Bronchial epithelial cell (primary cell): ENCODE measurements around the gene EXOC3L1. TPM values are rescaled to one million over a fixed set of nuclear protein-coding genes. Genes with fewer than 3 reads are reported as not detected.

Source experiments
- DNase-seq: peaks from one replicate; pipeline ENCODE4 v3.0.0-alpha.2; 2010; ENCODE audit warnings: low read depth
- FAIRE-seq: peaks from 2 replicates; lab custom pipeline; 2011; peaks lifted over from hg19 to GRCh38; lab: Jason Lieb, UNC
- H3K27me3 ChIP-seq: 2 replicates; pipeline ENCODE4 v1.5.1; 2011; ENCODE audit warnings: low read length; ENCODE audit not compliant: control insufficient read depth, insufficient read depth
- H3K36me3 ChIP-seq: 2 replicates; pipeline ENCODE4 v1.5.1; 2011; ENCODE audit warnings: low read length; ENCODE audit not compliant: control insufficient read depth, insufficient read depth
- H3K4me3 ChIP-seq: 2 replicates; pipeline ENCODE4 v1.5.1; 2011; ENCODE audit warnings: mild to moderate bottlenecking, low read depth, low read length, control low read depth
- total RNA-seq: library from RNA; depleted of rRNA; stranded (reverse); fragments of >200 nt; gene quantifications from 2 replicates; pipeline ENCODE4 v1.2.1, GENCODE V29; 2014
- TF ChIP-seq, protein P1 (sequence below): IDR thresholded peaks from 2 replicates; pipeline ENCODE4 v1.5.1; 2011; ENCODE audit warnings: mild to moderate bottlenecking, moderate library complexity, low read length, control low read depth, inconsistent platforms; ENCODE audit not compliant: insufficient read depth, severe bottlenecking

EXOC3L1 gene, protein sequence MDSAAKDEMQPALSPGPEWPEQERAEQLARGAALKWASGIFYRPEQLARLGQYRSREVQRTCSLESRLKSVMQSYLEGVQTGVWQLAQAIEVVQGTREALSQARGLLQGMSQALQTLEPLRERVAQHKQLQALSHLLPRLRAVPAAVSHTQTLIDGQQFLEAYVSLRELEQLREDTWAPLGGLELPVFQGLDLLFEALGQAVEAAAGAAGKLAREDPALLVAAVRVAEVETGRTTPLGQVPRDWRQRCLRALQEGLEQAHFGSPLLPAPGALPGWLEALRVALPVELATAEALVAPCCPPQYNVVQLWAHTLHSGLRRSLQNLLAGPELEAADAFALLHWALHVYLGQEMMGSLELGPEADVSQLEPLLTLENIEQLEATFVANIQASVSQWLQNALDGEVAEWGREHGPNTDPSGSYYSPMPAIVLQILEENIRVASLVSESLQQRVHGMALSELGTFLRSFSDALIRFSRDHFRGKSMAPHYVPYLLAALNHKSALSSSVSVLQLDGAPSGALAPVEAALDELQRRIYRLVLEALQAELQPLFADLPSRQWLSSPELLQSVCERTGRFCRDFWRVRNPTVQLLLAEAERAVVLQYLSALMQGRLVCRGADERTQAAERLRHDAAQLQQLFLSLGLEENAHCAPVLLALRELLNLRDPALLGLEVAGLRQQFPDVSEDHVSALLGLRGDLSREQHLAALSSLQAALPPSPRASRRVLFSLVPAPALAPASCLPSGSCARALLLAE
- total RNA-seq, result not detected in 2 replicates

DNA sequence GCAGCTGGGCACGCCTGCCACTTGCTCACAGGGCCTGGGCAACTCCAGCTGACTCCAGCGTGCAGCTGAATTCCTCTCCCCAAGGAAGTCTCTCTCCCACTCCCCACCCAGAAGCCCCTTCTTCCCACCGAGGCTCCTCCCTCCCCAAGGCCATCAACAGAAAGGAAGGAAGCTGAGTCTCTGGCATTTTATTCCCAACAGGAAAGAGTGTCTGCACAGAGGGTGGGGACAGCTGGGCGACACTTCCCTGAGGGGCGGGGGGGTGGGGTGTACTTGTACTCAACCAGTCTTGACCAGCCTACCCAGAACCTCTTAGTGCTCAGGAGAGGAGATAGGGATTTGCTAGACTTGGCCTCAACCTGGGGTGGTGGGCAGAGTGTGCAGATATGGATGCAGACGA lies at the start of gene EXOC3L1:
Gene EXOC3L1, minus strand, starts transcription at position 96 of the 400 bp plus-strand sequence. CDS start 460 bp downstream, outside the sequence.
- no peak within 1 kb of the TSS for H3K4me3 ChIP-seq

DNA sequence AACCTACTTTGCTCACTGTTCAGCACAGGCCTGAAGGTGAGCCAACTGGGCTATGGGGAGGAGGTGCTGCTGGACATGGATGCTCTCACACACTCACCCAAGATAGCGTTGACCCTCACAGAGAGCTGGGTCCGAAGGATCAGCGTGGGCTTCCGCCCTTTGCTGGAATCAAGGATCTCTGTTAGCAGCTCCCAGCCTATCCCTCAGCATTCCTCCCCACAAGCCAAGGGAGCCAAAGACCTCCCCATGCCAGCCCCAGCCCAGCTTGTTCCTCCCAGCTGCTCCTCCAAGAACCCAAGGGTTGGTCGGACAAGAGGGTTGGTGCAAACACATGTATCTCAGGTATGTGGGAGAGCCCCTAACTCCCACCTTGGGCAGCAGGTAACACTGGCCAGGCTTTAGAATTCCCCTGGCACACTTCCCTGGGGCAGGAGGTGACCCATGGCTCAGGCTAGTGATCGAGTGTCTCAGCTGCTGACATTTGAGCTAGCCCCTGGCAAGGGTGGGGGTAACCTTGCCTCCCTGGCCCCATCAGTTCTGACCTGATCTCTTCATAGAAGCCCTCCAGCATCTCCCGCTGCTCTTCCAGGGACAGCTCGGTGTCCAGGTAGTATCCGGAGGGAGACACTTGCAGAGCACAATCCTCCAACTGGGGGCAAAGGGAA lies 49.0 kb upstream of the EXOC3L1 start:
- H3K36me3 ChIP-seq, result peaks cover 18% of the 10 kb centered on the region
- no peak overlapping the region for H3K4me3 ChIP-seq
- DNase-seq (no peak), FAIRE-seq (no peak)
- H3K27me3 ChIP-seq, result no peaks in the 10 kb centered on the region
- TF ChIP-seq, protein P1, sequence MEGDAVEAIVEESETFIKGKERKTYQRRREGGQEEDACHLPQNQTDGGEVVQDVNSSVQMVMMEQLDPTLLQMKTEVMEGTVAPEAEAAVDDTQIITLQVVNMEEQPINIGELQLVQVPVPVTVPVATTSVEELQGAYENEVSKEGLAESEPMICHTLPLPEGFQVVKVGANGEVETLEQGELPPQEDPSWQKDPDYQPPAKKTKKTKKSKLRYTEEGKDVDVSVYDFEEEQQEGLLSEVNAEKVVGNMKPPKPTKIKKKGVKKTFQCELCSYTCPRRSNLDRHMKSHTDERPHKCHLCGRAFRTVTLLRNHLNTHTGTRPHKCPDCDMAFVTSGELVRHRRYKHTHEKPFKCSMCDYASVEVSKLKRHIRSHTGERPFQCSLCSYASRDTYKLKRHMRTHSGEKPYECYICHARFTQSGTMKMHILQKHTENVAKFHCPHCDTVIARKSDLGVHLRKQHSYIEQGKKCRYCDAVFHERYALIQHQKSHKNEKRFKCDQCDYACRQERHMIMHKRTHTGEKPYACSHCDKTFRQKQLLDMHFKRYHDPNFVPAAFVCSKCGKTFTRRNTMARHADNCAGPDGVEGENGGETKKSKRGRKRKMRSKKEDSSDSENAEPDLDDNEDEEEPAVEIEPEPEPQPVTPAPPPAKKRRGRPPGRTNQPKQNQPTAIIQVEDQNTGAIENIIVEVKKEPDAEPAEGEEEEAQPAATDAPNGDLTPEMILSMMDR, result no peak

More for the DNA sequence above, at the start of gene EXOC3L1:
- DNase-seq, result no peak
- H3K36me3 ChIP-seq, result peaks cover 19% of the 10 kb centered on the region
- no peaks in the 10 kb centered on the region for H3K27me3 ChIP-seq
- no peak for FAIRE-seq
- TF ChIP-seq, protein P1, result no peak

DNA sequence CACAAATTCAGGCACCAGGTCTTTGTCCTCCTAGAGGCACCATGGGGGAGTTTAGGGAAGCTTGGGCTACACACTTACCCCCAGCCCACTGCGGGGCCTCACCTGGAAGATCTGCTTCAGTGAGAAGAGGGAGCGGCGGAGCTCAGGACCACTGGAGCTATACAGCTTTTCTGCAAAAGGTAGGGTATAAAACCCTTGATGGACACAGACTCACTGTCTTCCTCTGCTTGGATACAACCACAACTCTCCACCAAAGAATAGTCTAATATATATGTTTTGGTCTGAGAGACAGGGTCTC lies 48.3 kb upstream of the EXOC3L1 start:
- Histone ChIP-seq H3K27me3 (no peaks in the 10 kb centered on the region), H3K36me3 (peaks cover 21% of the 10 kb centered on the region), H3K4me3 (no peak overlapping the region)
- DNase-seq (no peak), FAIRE-seq (no peak)
- TF ChIP-seq, protein P1, result no peak

DNA sequence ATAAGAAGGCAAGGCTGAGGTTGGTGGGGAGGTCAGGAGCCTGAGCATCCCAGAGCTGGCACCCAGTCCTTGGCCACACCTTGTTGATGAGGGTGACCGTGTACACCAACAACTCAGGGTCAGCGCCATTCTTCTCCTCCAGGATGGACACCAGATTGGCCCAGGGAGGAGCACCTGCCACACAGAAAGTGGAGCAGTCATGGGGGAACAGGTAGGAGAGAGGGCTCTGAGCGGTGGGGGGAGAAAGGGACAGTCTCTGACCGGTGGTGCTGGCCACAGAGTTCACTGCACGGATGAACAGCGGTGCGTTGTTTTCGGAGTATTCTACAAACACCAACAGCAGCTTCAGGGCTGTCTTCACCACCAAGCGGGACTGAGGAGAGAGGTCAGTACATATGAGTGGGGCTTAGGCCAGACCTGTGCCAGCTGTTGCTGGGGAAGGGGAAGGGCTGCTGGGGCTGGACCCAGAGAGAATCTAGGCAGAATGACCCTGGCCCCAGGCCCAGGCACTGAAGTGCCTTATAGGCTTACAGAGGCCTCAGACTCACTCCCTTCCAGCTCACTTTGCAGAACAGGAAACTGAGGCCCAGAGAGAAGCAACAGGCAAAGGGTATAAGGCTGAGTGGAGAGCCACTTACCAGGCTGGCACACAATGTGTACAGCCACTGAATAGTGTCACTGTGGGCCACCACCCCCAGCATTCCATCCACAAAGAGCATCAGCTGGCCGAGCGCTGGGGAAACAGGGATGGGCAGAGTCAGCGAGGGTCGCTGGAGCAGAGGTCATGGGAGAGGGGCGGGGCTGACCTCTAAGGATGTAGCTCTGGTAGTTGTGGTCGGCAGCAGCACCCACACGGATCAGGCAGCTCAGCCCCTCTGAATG lies 47.7 kb upstream of the EXOC3L1 start:
- no peaks in the 10 kb centered on the region for H3K27me3 ChIP-seq
- no peak for FAIRE-seq
- DNase-seq, result no peak
- H3K4me3 ChIP-seq, result no peak overlapping the region
- TF ChIP-seq, protein P1, result no peak
- peaks cover 21% of the 10 kb centered on the region for H3K36me3 ChIP-seq

DNA sequence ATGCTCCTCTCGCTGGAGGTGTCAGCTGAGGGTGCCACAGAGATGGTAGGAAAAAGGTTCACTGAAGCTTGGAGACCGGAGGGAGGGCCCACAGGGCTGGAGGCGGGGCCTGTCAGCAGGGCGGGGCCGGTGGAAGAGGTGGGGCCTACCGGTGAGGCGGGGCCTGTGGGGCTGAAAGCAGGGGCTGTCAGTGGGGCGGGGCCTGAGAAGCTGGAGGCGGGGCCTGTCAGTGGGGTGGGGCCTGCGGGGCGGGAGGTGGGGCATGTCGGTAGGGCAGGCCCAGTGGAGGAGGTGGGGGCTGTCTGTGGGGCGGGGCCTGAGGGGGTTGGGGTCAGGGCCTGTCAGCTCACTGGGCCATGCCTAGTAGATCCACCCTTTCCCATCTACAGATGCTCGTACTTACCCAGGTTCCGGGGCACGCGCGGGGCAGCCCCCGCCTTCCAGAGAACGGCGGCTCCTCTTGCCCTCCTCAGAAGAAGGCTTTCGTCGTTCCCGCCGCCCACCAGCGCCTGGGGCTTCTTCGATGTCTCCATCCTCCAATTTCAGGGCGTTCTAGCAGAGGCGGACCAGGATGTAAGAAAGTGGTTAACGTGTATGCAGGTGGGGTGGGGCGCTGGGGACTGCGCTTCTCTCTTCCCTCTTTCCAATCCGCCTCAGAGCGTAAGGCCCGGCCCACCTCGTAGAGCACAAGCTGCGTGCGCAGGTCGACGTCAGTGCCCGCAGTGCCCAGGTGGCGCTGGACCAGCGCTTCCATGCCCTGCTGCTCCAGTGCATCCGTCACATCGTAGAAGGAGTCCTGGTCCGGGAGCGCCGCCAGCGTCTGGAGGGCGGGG lies 46.8 kb upstream of the EXOC3L1 start:
- FAIRE-seq, result no peak
- no peak for DNase-seq
- H3K36me3 ChIP-seq, result peaks cover 24% of the 10 kb centered on the region
- H3K27me3 ChIP-seq, result no peaks in the 10 kb centered on the region
- TF ChIP-seq, protein P1, result no peak
- H3K4me3 ChIP-seq, result no peak overlapping the region
